Activated CD4-positive, alpha-beta T cell treated with anti-CD3 and anti-CD28 coated beads for 1 hour (primary cell): ENCODE measurements around the gene PLD3.
"Not testable (repeated sequence)": the region's sequence is repeated elsewhere in the genome, so short reads cannot be mapped to it uniquely, and the experiment has no call there.

ENCODE experiments used
- DNase-seq: peaks from one replicate; pipeline ENCODE4 v3.0.0-alpha.2; 2020

Gene PLD3

DNA sequence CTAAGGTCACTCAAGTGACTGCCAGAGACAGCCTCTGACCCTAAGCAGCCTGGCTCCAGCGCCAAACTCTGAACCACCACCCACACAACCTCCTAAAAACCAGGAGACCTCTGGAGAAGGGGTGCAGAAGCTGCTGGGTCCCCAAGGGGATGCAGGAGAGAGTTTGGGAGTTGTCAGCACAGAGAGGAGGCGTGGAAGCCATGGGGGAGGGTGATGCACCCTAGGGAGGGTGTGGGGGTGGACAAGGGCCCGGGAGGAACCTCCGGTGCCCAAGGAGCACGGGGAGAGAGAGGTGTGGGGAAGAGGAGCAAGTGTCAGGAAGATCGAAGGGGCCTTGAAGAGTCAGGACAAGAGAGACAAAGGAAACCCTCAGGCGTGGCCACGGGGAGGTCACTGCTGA lies 43.6 kb downstream of the PLD3 start:
- no peak for DNase-seq

DNA sequence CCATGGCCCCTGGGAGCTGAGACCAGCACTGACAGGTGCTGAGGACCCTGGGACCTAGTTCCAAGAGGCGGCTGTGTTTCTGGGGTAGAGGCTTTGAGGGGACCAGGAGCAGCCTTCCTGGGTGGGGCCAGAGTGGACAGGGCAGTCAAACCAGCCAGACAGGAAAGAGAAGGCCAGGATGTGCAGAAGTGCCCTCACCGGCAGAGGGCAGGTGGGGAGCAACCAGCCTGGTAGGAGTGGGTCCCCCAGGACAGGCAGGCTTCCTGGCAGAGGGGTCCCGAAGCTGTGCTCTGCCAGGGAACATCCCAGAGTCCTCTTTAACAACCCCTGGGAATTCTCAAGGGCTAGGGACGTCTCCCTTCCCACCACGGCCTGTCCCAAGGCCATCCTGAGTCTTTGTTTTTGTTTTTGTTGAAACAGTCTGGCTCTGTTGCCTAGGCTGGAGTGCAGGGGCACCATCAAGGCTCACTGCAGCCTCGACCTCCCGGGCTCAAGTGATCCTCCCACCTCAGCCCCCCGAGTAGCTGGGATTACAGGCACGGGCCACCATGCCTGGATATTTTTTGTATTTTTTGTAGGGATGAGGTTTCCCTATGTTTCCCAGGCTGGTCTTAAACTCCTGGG lies 44.5 kb downstream of the PLD3 start:
- no peak for DNase-seq

DNA sequence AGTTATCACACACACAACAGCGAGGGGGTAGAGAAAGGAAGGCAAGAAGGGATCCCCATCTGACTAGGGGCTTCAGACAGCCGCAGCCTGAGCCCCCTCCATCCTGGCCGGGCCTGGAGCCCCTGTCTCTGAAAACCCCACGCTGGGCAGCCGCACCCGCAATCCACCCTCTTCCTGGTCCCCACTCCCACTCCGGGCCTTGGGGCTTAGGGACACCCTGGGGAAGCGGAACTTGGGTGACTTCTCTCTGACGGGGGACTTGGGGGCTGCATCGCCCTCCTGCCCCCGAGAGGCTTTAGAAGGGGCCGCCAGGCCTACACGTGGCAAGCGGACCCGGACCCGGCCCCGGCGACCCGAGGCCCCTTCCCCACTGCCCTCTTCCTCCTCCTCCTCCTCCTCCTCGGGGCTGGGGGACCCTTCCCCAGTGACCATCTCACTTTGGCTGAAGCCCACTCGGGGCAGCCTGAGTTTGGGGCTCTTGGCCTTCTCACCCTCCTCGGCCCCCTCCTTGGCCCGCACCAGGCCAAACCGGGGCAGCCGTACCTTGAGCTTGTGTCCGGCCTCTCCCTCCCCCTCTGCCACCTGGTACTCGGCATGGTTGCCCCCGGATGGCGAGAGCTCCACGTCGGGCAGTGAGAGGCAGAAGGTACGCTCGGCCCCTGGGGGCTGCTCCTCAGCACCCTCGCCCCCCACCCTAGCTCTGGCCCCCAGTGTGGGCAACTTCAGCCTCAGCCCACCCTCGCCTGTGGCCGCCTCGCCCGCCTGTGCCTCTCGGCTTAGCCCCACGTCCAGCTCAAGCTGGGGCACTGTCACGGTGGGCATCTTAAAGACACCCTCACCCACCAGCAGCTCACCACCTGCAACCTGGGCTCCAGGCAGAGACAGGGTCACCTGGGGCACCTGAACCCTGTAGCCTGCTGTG lies 45.7 kb downstream of the PLD3 start:
- DNase-seq: no peak

DNA sequence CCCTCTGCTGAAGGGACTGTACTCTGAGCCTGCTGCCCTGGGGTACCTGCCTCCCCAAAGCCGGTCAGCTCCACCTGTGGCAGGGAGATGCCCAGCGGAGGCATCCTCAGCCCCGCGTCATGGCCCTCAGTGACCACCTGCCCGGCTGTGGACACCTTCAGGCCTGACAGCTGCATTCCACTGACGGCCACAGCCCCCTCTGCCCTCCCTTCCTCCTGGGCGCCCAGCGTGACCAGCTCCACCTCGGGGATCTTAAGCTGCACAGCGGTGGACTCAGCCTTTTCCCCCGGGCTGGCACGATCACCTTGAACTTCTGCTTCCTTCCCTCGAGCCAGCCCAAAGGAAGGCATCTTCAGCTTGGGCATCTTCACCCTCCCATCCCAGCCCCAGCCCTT lies 46.3 kb downstream of the PLD3 start:
- no peak for DNase-seq

DNA sequence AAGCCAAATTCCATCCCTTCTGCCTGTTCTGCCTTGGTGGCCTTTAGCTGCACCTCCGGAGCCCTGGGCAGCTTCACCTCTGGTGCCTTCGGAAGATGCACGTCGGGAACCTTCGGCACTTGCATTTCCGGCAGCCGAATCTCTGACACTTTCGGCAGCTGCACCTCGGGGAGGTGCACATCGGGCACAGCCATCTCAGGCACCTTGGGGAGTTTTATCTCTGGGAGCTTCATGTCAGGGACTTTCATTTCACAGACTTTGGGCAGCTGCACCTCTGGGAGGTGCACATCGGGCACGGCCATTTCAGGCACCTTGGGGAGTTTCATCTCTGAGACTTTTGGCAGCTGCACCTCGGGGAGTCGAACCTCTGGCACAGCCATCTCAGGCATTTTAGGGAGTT lies 47.5 kb downstream of the PLD3 start:
- DNase-seq: no peak

DNA sequence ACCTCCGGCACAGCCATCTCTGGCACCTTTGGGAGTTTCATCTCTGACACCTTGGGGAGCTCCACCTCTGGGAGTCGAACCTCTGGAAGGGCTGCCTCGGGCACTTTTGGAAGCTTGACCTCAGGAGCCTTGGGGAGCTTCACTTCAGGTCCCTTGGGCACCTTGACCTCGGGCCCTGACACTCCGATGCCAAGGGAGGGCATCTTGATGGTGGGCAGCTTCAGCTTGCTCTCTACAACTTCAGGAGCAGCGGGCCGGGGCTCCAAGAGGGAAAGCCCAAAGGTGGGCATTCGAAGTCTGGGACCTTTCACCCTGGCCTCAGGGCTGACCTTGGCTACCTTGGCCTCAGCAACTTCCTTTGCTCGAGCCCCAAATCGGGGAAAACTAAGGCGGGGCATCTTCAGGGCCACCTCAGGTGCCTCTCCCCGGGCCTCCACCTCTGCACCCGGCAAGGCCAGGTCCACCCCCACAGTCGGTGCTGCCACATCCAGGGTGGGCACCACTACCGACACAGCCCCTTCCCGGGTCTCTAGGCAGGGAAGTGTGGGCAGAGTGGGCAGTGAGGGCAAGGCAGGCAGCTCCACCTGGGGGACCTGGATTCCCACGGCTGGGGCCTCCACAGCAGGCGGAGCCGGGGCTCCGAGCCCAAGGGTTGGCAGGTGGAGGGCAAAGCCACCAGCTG lies 48.5 kb downstream of the PLD3 start:
- no peak for DNase-seq

DNA sequence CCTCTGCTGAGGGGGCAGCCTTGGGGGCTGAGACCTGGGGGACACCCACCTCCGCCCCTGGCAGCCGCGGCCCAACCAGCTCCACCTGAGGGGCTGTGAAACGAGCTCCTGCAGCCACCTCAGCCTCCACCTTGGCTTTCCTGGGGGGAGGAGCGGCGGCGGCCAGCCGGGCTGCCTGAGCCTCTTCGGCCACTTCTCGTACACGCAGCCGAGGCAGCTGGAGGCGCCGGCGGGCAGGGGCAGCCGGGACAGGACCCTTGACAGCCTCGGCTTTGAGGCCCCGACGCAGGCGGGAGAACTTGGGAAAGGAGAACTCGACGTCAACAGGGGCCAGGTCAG lies 49.0 kb downstream of the PLD3 start:
- DNase-seq: no peak

DNA sequence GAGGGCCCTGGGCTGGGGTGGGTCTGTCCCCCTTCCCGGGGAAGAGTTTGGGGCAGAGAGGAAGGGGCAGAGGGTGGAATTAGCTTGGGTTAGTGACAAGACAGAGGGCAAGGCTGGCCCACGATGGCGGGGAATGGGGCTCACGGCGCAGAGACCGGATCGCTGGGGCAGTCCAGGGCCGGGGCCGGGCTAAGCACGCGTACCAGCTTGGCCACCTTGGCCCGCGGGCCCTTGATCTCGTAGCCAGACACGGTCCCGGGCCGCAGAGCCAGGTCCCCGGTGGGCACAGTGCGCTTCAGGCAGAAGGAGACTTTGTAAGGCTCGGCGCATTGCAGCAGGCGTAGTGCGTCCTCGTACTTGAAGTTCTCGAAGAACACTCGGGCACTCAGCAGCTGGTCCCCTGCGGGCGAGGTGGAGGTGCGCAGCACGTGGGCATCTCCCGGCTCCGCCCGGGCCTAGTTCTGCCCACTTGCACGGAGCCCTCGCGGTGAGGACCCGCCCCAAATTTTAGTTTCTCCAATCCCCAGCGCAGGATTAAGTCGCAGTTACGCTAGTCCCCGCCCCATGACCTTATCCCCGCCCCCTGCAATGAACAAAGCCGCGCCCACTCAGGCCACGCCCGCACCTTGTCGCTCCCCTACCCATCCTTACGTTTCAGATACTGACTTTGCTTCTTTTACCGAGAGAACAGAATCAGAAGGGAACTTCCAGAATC lies 50.1 kb downstream of the PLD3 start:
- peak; percentile 47 for DNase-seq

DNA sequence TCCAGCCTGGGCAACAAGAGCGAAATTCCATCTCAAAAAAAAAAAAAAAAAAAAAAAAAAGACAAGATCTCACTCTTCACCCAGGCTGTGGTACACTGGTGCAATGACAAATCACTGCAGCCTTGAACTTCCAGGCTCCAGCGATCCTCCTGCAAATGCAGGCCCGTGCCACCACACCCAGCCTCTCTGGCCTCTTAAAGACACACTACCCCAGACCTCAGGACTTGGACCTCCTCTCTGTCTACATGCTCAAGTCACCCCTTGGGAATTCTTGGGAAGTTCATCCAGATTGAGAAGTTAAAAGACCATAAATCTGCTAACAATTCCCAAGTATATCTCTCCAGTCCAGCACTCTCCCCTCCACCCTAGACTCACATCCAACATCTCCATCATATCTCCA lies 52.1 kb downstream of the PLD3 start:
- no peak for DNase-seq

DNA sequence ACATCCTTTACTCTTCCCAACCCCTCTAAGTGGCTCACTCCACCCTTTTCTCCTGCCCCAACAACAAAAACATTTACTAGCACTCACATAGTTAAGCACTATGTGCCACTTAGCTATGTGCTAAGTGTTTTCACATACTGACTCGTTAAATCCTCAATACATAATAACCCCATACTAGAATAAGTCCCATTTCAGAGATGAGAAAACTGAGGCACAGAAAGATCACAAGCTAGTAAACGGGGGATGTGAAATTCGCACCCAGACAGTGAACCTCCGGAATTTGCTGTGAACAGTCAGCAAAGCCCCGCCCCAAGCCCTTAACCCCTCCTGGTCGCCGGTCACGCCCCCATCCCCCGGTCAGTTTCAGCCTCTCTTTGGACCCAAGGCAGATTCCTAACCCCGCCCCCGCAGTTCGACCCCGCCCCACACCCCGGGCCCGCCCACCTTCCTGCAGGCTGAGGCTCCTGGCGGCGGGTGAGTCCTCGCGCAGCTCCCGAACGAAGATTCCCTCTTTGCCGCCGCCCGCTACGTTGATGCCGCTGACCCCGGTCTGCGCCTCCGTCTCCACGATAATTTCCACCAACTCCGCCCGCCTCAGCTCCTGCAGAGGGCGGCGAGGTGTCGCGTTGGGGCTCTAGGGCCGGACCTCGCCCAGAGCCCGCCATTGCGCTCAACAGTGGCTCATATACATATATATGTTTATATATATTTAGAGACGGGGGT lies 54.9 kb downstream of the PLD3 start:
- DNase-seq: peak; percentile 51

DNA sequence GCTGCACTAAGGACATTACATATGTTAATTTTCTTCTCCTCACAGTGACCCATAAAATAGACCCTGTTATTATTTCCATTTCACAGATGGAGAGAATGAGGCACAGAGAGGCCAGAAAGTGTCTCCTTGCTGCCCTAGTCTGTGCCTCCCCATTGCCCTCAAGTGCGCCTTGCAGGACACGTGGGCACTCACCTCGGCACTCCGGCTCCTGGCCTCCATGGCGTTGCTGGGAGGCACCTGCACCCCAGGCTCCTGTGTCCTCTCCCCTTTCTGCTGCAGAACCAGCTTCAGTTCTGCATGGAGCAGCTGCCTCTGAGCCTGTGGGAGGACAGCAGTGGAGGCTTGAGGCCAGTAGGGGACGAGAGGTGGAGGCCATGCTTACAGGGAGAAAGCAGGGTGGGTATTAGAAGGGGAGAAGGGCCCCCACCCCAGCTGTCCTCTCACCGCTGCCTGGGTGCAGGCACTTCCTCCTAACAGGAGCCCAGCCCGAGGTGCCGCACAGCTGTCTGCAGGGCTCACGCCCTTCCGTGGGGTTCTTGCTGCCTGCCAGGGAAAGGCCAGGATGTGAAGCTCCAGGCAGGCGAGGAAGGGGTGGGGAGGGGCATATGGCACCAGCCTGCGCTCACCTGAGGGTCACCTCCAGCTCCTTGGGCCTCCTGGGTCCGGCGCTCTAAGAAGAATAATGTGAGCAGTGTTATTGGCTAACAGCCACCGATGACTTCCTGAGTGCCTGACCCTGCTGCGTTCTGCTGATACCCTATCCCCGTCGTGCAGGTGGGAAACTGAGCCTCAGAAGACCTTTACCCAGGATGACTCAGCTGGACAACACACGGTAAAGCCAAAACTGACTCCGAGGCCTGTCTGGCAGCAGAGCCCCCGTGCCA lies 59.5 kb downstream of the PLD3 start:
- no peak for DNase-seq

DNA sequence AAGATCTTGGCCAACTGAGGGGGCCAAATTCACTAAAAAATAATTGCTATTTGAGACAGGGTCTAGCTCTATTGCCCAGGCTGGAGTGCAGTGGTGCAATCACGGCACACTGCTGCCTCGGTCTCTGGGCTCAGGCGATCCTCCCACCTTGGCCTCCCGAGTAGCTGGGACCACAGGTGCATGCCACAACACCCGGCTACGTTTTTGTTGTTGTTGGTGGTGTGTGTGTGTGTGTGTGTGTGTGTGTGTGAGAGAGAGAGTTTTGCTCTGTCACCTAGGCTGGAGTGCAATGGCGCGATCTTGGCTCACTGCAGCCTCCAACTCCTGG lies 60.1 kb downstream of the PLD3 start:
- DNase-seq: not testable (repeated sequence)

DNA sequence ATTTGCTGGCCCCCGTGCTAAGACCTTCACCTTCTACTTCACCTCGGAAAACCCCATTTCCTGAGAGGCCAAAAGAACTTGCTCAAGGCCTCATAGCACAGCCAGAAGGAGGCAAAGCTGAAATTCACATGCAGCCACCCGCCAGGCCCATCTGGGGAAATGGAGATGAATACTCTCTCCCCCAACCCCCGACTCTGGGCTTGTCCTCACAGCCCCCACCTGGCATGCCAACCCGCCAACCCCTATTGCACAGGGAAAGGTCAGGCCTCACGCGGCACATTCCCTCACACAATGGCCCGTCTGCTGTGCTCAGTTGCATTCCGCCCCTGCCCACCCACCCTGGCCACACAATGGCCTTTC lies 61.5 kb downstream of the PLD3 start:
- no peak for DNase-seq

DNA sequence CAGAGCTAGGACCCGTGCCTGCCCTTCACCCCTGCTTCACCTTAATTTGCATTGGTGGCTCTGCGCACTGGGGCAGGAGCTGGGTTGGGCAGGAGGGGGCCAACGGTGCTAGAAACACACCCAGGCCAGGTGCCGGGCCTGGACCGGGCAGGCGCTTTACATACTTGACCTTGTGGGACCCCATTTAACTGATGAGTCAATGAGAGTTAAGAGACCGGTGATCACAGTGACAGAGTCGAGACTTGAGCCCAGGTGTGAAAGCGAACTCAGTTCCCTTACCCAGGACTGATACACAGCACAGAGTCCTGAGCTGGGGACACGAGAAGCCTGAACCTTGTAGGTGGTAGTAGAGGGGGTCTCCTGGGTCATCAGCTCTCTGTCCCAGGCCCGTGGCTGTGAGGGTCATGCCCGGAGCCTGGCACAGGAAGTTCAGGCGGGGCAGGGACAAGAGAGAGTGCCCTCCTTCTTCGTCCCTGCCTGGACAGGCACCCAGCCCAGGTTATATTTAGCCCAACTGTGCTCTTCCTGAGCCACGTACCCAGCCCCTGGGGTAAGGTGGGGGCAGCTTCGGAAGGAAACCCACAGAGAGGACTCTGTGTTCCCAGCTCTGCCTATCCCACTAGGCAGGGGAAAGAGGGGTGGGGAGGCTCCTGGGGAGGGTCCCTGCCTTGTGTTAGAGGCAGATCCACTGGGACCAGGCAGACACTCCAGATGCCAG lies 62.8 kb downstream of the PLD3 start:
- DNase-seq: no peak

DNA sequence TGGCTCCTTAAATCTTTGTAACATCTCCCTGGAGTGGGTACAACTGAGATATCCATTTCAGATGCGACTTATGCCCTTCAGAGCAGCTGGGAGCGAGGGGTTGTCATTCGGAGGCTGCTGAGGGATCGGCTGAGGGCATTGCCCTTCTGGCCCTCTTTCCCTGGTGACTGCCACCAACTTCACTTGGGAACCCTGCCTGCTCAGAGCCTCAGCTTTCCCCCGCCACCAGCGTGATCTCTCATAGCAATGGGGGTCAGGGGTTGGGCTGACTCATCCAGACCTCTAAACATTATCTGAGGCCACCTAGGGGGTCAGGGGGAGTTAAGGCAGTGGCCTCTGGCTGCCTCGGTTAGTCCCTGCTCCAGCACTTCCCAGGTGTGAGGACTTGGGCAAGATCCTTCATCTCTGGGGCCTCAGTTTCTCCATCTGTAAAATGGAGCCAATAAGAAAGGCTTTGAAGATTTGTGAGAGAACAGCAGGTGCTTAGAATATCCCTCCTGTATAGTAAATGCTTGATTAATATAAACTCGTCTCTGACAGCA lies 63.5 kb downstream of the PLD3 start:
- no peak for DNase-seq

DNA sequence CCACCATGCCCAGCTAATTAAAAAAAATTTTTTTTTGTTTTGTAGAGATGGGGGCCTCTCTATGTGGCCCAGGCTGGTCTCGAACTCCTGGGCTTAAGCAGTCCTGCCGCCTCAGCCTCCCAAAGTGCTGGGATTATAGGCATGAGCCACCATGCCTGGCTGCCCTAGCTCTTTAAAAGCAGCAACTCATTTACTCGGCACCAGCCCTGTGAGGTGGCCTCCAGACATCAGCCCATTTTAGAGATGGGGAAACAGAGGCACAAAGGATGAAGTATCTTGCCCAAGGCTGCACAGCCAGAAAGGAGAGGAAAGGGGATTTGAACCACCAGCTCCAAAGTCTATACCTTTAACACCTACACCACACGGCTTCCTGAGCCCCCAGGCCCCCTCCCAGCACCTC lies 64.4 kb downstream of the PLD3 start:
- DNase-seq: no peak

DNA sequence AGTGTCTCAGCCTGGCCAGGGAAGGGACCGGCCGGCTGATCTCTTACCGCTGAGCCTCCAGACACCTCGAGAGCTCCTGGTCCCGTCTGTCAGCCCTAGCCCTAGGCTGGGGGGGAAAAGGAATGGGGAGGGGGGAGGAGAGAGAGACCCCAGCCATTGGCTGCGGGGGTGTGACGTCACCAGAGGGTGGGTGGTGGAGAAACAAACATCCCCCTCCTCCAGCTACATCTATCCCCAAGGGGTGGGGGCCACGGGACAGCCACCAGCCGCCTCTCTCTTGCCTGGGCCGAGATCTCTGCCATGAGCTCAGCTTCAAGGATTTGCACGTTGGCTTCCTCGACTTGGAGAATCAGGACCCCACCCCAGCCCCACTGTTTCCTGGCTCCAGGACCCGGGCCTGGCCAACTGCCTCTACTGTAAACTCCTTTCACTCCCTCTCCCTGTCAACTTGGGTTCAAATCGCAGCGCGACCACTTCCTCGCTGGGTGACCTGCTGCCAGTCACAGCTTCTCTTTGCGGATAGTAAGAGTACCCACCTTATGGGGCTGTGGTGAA lies 64.9 kb downstream of the PLD3 start, which contains the start of gene PRX:
TSS of gene PRX (minus strand) at position 88 of the 555 bp plus-strand sequence. CDS start 5,446 bp downstream, outside the sequence.
- no peak for DNase-seq

DNA sequence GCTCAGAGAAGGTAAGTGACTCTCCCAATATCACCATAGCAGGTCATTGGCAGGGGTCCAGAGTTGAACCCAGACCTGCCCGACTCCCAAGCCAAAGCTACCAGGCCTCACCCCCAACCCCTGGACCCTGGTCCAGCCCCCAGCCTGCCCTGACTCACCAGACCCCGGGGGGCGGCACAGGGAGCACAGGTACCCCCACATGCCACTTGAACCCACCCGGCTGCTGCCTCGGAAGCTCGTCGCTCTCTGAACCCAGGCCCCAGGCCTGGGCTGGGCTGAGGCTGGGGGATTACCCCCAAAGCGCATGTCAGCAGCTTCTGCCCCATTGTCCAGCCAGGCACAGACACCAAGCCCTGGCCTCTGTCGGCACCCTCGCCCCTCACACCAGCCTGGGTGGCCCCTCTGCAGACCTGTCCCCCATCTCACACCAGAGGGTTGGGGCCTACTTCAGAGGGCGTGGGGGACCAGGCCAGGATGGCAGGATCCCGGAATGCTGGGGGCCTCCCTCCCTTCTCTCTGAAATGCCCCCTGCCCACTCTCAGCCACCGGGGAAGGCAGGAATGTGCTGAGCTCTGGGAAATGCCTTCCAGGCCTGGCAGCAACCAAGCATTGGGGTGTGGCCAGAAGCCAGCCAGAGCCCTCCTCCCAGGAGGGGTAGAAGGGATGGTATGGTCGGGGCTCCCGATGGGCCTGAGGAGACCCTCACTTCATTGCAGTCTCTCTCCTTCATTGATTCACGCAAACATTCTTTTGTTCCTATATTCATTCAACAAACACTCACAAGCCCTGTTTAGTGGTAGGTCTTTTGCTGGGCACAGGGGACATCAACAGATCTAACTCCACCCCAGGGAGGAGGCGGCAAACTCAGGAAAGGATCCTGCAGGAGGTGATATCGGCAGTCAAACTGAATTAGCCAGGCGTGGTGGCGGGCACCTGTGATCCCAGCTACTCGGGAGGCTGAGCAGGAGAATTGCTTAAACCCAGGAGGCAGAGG lies 66.3 kb downstream of the PLD3 start:
- DNase-seq: no peak

DNA sequence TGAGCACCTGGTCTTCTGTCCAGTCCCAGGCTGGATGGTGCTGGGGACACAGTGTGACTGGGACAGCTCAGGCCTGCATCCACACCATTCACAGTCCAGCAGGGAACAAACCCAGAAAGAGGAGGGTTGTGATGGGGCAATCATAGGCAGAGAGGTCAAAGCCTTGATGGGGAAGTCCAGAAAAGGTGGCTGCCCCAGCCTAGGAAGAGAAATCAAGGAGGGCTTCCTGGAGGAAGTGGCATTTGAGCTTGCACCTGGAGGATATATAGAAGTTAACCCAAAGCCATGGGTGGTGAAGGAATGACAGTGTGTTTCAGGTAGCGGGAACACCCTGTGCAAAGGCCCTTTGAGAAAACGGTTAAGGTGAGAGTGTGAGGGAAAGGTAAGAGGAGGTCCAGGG lies 67.3 kb downstream of the PLD3 start:
- no peak for DNase-seq
